SH-SY5Y (cell line): Measurements from ENCODE around the gene STX5.

Source experiments
- GATA2 ChIP-seq: IDR thresholded peaks from 2 replicates; pipeline ENCODE4 v1.6.1; 2011; ENCODE audit warnings: mild to moderate bottlenecking, low read depth, low read length
- GATA3 ChIP-seq: IDR thresholded peaks from 2 replicates; pipeline ENCODE4 v1.6.1; 2011; ENCODE audit warnings: low read depth, mild to moderate bottlenecking, low read length, moderate library complexity

DNA sequence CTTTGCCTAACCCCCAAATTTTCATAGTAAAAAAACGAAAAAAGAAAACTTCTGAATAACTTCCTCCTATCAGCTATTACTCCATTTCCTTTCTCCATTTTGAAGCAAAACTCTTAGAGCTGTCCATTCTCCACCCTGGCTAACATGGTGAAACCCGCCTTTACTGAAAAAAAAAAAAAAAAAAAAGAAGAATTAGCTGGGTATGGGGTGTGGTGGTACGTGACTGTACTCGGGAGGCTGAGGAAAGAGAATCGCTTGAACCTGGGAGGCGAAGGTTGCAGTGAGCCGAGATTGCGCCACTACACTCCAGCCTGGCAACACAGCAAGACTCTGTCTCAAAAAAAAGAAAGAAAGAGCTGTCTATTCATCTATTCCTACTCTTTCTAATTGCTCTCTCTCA lies 15.3 kb downstream of the STX5 start:
- TF ChIP-seq GATA3 = no peak
- no peak for TF ChIP-seq GATA2
